HUES64 (cell line): Measurements from ENCODE around the gene ROR2.
"Not testable (repeated sequence)": the region's sequence is repeated elsewhere in the genome, so short reads cannot be mapped to it uniquely, and the experiment has no call there.

Experiments used
- H3K27ac ChIP-seq: 2 replicates; pipeline ENCODE4 v1.7.0; 2013; ENCODE audit warnings: low read depth, low read length, inconsistent platforms
- H3K27me3 ChIP-seq: 2 replicates; pipeline ENCODE4 v1.6.1; 2013; ENCODE audit warnings: mild to moderate bottlenecking, low read length; ENCODE audit not compliant: insufficient read depth
- H3K36me3 ChIP-seq: 2 replicates; pipeline ENCODE4 v1.6.1; 2013; ENCODE audit warnings: mild to moderate bottlenecking, low read length; ENCODE audit not compliant: insufficient read depth
- H3K4me1 ChIP-seq: 2 replicates; pipeline ENCODE4 v1.6.1; 2013; ENCODE audit warnings: mild to moderate bottlenecking, low read length, moderate library complexity; ENCODE audit not compliant: insufficient read depth
- H3K4me3 ChIP-seq: 2 replicates; pipeline ENCODE4 v1.5.1; 2013; ENCODE audit warnings: mild to moderate bottlenecking, low read length, moderate library complexity
- H3K9ac ChIP-seq: 2 replicates; pipeline ENCODE4 v1.6.1; 2013; ENCODE audit warnings: mild to moderate bottlenecking, low read depth, low read length
- H3K9me3 ChIP-seq: 2 replicates; pipeline ENCODE4 v1.6.1; 2013; ENCODE audit warnings: low read depth, low read length; ENCODE audit not compliant: insufficient read depth
- WGBS: fragments of 150-250, 120-280 bp; methylation state at CpG from one replicate; pipeline ENCODE4 v1.1.7; 2013; ENCODE audit warnings: missing lambda C conversion rate; 5-methylcytosine and 5-hydroxymethylcytosine counted together

The ROR2 gene

DNA sequence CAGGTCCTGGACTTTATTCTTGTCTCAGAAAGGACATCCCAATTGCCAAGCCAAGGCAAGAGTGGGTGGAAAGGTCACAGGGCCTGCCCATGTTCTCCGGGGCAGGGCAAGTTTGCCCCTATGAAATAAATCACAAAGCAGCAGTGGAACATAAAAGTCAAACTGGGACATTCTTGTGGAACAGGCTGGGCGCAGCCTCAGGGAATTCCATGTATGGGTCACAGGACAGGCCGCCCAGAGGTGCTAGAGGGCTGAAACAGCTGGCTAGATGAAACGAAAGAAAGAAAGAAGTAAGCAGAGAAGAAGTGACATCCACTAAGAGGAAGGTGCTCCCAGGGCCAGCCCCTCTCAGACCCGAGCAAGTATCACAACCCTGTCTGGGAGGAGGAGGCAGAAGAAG, 307.3 kb downstream of the ROR2 start:
- 91% methylated on average over 5 of the region's 5 CpGs for WGBS
- no peak overlapping the region for H3K4me3 ChIP-seq
- H3K36me3 ChIP-seq, result no peaks in the 10 kb centered on the region
- no peak overlapping the region for H3K27ac ChIP-seq
- no peaks in the 10 kb centered on the region for H3K4me1 ChIP-seq
- no peak overlapping the region for H3K9ac ChIP-seq
- H3K27me3 ChIP-seq, result no peaks in the 10 kb centered on the region
- no peaks in the 10 kb centered on the region for H3K9me3 ChIP-seq

DNA sequence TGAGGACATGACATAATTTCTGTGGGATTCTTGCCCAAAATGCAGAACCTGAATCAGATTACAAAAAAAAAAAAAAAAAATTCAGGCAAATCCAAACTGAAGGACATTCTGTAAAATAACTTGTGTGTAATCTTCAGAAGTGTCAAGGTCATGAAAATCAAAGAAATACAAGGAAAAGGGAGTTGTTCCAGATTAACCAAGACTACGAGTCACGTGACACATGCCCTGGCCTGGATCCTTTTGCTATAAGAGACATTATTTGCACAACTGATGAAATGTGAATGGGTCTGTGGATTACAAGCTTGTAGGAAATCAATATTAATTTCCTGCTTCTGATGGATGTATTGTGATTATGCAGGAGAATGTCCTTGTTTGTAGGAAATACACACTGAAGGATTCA, 309.6 kb downstream of the ROR2 start:
- Histone ChIP-seq H3K4me1 (no peaks in the 10 kb centered on the region), H3K9ac (no peak overlapping the region), H3K27me3 (no peaks in the 10 kb centered on the region), H3K36me3 (no peaks in the 10 kb centered on the region), H3K9me3 (no peaks in the 10 kb centered on the region; the same call in 1 of the 2 replicates), H3K27ac (no peak overlapping the region), H3K4me3 (no peak overlapping the region)
- WGBS, result 98% methylated on average over 2 of the region's 2 CpGs

DNA sequence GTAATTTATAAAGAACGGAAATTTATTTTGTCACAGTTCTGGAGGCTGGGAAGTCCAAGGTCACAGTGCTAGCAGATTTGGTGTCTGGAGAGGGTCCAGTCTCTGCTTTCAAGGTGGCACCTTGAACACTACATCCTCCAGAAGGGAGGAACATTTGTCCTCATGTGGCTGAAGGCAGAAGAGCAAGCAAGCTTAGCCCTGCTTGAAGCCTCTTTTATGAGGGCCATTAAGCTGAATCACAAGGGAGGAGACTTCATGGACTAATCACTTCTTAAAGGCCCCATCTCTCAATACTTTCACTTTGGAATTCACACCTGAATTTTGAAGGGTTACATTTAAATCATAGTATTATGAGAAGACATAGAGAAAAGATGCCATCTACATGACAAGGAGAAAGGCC, 311.0 kb downstream of the ROR2 start:
- WGBS, result 86% methylated on average over 1 of the region's 1 CpG
- Histone ChIP-seq H3K9ac (no peak overlapping the region), H3K9me3 (no peaks in the 10 kb centered on the region; the same call in 1 of the 2 replicates), H3K36me3 (no peaks in the 10 kb centered on the region), H3K4me1 (no peaks in the 10 kb centered on the region), H3K4me3 (no peak overlapping the region), H3K27ac (no peak overlapping the region), H3K27me3 (no peaks in the 10 kb centered on the region)

DNA sequence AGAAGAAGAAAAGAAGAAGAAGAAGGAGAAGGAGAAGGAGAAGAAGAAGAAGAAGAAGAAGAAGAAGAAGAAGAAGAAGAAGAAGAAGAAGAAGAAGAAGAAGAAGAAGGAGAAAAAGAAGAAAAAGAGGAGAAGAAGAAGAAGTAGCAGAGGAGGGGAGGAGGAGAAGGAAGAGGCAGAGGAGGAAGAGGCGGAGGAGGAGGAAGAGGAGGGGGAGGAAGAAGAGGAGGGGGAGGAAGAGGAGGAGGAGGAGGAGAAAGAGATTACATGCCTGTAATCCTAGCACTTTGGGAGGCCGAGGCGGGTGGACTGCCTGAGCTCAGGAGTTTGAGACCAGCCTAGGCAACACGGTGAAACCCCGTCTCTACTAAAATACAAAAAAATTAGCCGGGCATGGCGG, 315.2 kb downstream of the ROR2 start:
- H3K9ac ChIP-seq, H3K4me1 ChIP-seq, H3K4me3 ChIP-seq, H3K27me3 ChIP-seq, H3K27ac ChIP-seq, H3K36me3 ChIP-seq, H3K9me3 ChIP-seq: not testable (repeated sequence)
- 84% methylated on average over 7 of the region's 7 CpGs for WGBS

DNA sequence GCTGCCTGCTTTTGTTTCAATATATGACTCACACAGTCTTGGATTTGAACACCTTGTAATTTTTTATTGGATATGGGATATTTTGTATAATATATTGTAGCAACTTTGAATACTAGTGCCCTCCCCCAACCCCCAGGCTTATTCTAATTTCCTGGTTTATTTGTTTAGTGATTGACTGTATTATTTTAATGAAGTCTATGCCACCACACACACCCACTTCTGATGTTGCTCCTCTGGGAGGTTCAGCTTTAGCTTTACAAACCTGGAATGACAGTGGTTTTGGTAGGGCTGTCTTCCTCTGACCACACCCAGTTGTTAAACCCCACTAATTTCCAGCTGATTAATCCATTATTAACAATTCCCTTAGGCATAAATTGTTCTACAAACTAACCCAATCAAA, 320.3 kb downstream of the ROR2 start:
- Histone ChIP-seq H3K9ac (no peak overlapping the region), H3K27me3 (no peaks in the 10 kb centered on the region), H3K4me1 (no peaks in the 10 kb centered on the region), H3K36me3 (no peaks in the 10 kb centered on the region), H3K9me3 (peaks cover 8% of the 10 kb centered on the region; the same call in 1 of the 2 replicates), H3K4me3 (no peak overlapping the region), H3K27ac (no peak overlapping the region)

DNA sequence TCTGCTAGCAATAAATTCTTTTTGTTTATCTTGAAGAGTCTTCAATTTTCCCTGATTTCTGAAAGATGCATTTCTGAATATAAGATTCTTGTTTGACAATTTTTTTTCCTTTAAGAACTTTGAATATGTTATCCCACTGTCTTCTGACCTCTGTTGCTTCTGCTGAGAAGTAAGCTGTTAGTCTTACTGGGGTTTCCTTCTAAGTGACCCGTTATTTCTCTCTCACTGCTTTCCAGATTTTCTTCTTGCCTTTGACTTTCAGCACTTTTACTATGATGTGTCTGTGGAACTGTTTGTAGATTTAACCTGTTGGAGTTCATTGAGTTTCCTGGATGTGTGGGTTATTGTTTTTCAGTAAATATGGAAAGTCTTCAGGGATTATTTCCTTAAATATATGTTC, 321.1 kb downstream of the ROR2 start:
- Histone ChIP-seq H3K9me3 (peaks cover 8% of the 10 kb centered on the region; the same call in 1 of the 2 replicates), H3K9ac (no peak overlapping the region)

DNA sequence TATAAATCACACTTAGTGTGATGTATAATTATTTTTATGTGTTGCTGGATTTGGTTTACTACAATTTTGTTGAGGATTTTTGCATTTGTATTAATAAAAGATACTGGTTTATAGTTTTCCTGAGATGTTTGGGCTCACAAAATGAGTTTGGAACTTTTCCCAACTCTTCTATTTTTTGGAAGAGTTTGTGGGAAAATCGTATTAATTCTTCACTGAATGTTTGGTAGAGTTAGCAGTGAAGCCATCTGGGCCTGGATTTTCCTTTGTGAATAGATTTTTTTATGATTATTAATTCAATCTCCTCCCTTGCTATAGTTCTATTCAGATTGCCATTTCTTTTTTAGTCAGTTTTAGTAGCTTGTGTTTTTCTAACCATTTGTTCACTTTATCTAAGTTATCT, 324.7 kb downstream of the ROR2 start:
- no peak overlapping the region for H3K9ac ChIP-seq
- H3K4me3 ChIP-seq, result no peak overlapping the region
- H3K36me3 ChIP-seq, result no peaks in the 10 kb centered on the region
- no peaks in the 10 kb centered on the region for H3K4me1 ChIP-seq
- 100% methylated on average over 1 of the region's 1 CpG for WGBS
- H3K27me3 ChIP-seq, result no peaks in the 10 kb centered on the region; the same call in 1 of the 2 replicates
- peaks cover 8% of the 10 kb centered on the region; the same call in 1 of the 2 replicates for H3K9me3 ChIP-seq
- no peak overlapping the region for H3K27ac ChIP-seq

More for the DNA sequence above, 321.1 kb downstream of the ROR2 start:
- H3K4me3 ChIP-seq, result no peak overlapping the region
- no peaks in the 10 kb centered on the region for H3K27me3 ChIP-seq
- WGBS, result 86% methylated on average over 1 of the region's 1 CpG
- no peaks in the 10 kb centered on the region for H3K36me3 ChIP-seq
- H3K27ac ChIP-seq, result no peak overlapping the region
- H3K4me1 ChIP-seq, result no peaks in the 10 kb centered on the region

DNA sequence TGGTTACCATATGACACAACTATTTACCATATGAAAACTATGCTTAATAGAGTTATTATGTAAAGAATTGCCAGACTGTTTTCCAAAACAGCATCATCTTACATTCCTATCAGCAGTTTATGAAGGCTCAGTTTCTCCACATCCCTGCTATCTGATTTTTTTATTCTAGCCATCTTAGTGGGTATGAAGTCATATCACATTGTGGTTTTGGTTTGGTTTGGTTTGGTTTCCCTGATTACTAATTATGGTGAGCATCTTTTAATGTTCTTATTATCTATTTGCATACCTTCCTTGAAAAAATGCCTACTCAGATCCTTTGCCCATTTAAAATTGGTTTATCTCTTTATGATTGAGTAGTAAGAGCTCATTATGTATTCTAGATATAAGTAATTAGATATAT, 327.0 kb downstream of the ROR2 start:
- Histone ChIP-seq H3K4me1 (no peaks in the 10 kb centered on the region), H3K36me3 (no peaks in the 10 kb centered on the region), H3K9ac (no peak overlapping the region), H3K9me3 (no peaks in the 10 kb centered on the region), H3K27me3 (no peaks in the 10 kb centered on the region; the same call in 1 of the 2 replicates), H3K4me3 (no peak overlapping the region), H3K27ac (no peak overlapping the region)

DNA sequence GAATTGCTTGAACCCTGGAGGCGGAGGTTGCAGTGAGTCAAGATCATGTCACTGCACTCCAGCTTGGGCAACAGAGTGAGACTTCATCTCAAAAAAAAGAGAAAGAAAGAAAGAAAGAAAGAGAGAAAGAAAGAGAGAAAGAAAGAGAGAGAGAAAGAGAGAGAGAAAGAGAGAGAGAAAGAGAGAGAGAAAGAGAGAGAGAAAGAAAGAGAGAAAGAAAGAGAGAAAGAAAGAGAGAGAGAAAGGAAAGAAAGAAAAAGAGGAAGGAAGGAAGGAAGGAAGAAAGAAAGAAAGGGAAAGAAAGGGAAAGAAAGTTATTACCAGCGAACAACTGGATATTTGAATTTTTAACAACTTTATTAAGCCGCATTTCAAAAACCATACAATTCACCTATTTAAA, 327.9 kb downstream of the ROR2 start:
- H3K36me3 ChIP-seq, result not testable (repeated sequence)
- 95% methylated on average over 3 of the region's 3 CpGs for WGBS

DNA sequence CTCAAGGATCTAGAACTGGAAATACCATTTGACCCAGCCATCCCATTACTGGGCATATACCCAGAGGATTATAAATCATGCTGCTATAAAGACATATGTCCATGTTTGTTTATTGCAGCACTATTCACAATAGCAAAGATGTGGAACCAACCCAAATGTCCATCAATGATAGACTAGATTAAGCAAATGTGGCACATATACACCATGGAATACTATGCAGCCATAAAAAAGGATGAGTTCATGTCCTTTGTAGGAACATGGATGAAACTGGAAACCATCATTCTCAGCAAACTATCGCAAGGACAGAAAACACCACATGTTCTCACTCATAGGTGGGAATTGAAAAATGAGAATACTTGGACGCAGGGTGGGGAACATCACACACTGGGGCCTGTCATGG, 336.0 kb downstream of the ROR2 start:
- 100% methylated on average over 1 of the region's 2 CpGs for WGBS
- not testable (repeated sequence) for H3K36me3 ChIP-seq, H3K27me3 ChIP-seq, H3K4me1 ChIP-seq, H3K27ac ChIP-seq, H3K4me3 ChIP-seq, H3K9ac ChIP-seq, H3K9me3 ChIP-seq

More for the DNA sequence above, 327.9 kb downstream of the ROR2 start:
- not testable (repeated sequence) for H3K27ac ChIP-seq, H3K9me3 ChIP-seq, H3K9ac ChIP-seq, H3K27me3 ChIP-seq, H3K4me1 ChIP-seq, H3K4me3 ChIP-seq

DNA sequence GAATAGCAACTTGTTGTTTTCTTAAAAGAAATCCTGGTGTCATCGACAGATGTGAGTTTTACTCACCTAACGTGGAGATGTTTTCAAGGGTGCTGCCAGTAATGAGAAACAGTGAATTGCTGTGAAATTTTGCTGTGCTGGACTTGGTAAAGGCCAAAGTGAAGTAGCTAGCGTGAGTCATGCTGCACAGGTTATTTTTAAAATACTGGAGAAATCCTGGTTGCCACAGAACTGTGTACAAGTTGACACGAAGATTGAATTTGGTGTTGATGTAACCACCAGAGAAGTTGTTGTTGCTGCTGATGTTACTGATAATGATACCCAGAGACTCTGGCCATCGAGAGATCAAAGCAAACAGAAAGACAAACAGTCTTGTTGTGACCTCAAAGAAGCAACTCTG, 338.4 kb downstream of the ROR2 start:
- no peaks in the 10 kb centered on the region for H3K9me3 ChIP-seq
- no peak overlapping the region for H3K27ac ChIP-seq
- no peaks in the 10 kb centered on the region for H3K4me1 ChIP-seq
- 88% methylated on average over 5 of the region's 5 CpGs for WGBS
- no peaks in the 10 kb centered on the region for H3K27me3 ChIP-seq
- no peak overlapping the region for H3K9ac ChIP-seq
- no peaks in the 10 kb centered on the region for H3K36me3 ChIP-seq
- no peak overlapping the region for H3K4me3 ChIP-seq

DNA sequence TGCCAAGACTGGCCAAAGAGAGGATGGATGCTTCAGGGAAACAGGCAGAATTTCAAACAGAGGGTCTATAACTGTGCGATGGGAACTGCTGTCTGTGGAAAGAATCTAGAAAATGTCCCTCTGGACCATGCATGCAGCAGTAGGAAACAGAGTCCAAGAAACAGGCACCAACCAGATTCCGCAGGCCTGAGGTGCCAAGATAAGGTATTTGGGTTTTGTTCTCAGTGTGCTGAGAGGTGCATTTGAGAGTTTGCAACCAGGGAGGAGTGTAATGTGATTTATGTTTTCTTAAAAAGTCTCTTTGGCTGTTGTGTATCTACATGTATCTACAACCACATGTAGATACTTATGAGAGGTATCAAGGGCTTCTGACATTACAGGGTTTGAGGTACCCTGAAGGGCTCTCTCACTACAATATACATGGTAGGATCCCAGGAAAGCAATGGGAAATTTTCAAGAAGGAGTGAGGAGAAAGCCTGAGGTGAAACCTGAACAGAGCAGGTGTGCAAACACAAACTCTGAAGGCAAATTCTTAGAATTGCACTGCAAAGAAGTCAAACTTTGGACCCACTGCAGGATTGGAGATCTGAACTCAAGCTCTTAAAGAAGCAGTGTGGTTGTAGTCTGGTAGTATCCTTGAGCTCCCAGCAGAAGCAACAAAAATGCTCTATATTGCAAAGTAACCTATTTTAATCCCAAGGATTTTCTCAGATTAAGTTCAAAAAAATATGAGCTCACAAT, 343.6 kb downstream of the ROR2 start:
- Histone ChIP-seq H3K27ac (no peak overlapping the region), H3K4me1 (no peaks in the 10 kb centered on the region), H3K9ac (no peak overlapping the region), H3K27me3 (no peaks in the 10 kb centered on the region), H3K4me3 (no peak overlapping the region), H3K9me3 (no peaks in the 10 kb centered on the region), H3K36me3 (no peaks in the 10 kb centered on the region)
- WGBS, result 94% methylated on average over 2 of the region's 2 CpGs
